Testis (tissue), 3 donors: Measurements from ENCODE around the gene PTDSS2. TPM values are rescaled to one million over a fixed set of nuclear protein-coding genes. Genes with fewer than 3 reads are reported as not detected.

Experiments used
- DNase-seq: peaks from one replicate; pipeline ENCODE4 v3.0.0-alpha.2; 2019
- H3K27ac ChIP-seq, 2 donors: fragments of 200-600 bp; sonication (generic); one replicate each; pipeline ENCODE4 v1.5.1; 2019
- H3K27me3 ChIP-seq: fragments of 200-600 bp; sonication (generic); one replicate; pipeline ENCODE4 v1.5.1; 2019
- H3K36me3 ChIP-seq: fragments of 200-600 bp; sonication (generic); one replicate; pipeline ENCODE4 v1.5.1; 2017; ENCODE audit warnings: low read depth; ENCODE audit errors: missing control alignments
- H3K4me1 ChIP-seq: fragments of 200-600 bp; sonication (generic); one replicate; pipeline ENCODE4 v1.5.1; 2019
- H3K4me3 ChIP-seq, 2 donors: fragments of 200-600 bp; sonication (generic); one replicate each; pipeline ENCODE4 v1.5.1; 2017 to 2019
- H3K9me3 ChIP-seq: fragments of 200-600 bp; sonication (generic); one replicate; pipeline ENCODE4 v1.5.1; 2017
- POLR2A ChIP-seq: fragments of 450-650 bp; IDR thresholded peaks from one replicate; pipeline ENCODE4 v1.6.1; 2017; ENCODE audit warnings: antibody characterized with exemption, mild to moderate bottlenecking, moderate library complexity
- WGBS, 2 donors: methylation state at CpG; one replicate each; pipeline ENCODE4 v1.1.5; 2018; 5-methylcytosine and 5-hydroxymethylcytosine counted together
- intact Hi-C: fragments of 100-400 bp; cut with DNase I; formaldehyde crosslinking; loops from one replicate; pipeline ENCODE4 v1.15.1; 2023; ENCODE audit warnings: low total_unique reads
- polyA plus RNA-seq: library from polyadenylated mRNA; stranded (reverse); fragments of 350-450 nt; fragmentation: Illumina TruSeq; extraction: RNeasy Lipid Tissue Mini Kit (QIAGEN cat#74804); gene quantifications from one replicate; pipeline ENCODE4 v1.2.3, GENCODE V29; 2014; ENCODE audit warnings: low read depth, low replicate concordance; ENCODE audit not compliant: insufficient read depth
- small RNA-seq, 2 donors: library from RNA; depleted of rRNA; stranded (forward); fragments of <200 nt; gene quantifications; one replicate each; pipeline ENCODE3, GENCODE V24; 2016
- total RNA-seq, 2 donors: library from RNA; depleted of rRNA; stranded (reverse); fragments of >200 nt; gene quantifications; one replicate each; pipeline ENCODE4 v1.2.3, GENCODE V29; 2016
- TF ChIP-seq, protein P1 (sequence below), 3 experiments: fragments of 450-650 bp in 2 of 3; fragments of 200-600 bp in 1 of 3; sonication (generic) in 1 of 3; IDR thresholded peaks; one replicate each; pipeline ENCODE4 v1.5.1; 2016 to 2019; ENCODE audit warnings: antibody characterized with exemption in 3 of 3, mild to moderate bottlenecking in 2 of 3, moderate library complexity in 1 of 3

The PTDSS2 gene
- total and polyA plus RNA-seq, 3 donors from 2014 or later, result 107 to 160 (median 116) TPM

DNA sequence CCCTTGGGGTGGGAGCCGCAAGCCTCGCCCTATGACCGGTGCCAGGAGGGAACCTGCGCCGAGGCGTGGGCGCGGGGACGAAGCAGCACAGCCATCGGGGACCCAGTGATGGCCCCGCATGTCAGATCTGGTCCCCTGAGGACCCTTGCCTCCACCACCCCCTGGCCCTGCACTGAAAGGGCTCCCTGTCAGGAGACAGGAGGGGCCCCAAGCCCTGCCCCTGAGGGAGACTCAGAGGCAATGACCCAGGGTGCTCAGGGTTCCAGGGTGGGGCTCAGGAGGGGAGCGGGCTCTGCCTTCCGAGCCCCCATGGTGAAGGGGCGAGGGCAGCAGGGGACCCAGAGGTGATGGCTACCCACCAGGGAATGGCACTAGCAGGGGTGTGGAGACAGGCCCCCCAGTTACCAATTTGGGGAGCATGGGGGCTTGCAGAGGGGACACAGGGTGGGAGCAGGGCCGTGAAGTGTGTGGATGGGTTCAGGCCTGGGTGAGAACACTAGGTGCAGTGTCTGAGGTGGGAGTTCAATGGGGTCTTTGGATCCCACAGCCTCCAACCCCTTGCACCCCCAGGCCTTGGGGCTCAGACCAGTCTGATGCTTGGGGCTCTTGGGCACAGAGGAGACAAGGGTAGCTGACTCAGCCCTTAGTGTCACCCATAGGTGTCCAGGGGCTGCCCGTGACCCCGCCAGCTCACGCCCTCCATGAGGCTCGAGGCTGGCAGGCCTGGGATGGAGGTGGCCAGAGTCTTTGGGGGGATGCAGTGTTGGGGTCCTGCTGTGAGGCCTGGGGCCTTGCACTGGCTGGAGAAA lies 87.7 kb downstream of the PTDSS2 start:
- H3K4me3 ChIP-seq, result peak overlapping the region; percentile 60 to 67
- peaks cover 27% of the 10 kb centered on the region for H3K4me1 ChIP-seq
- WGBS, 2 donors, result 41 to 60% methylated on average over 1 to 19 of the region's 19 CpGs
- no peaks in the 10 kb centered on the region for H3K9me3 ChIP-seq
- H3K36me3 ChIP-seq, result no peaks in the 10 kb centered on the region
- no peak overlapping the region for H3K27ac ChIP-seq
- intact Hi-C loops, result no loop called here
- DNase-seq, result no peak
- H3K27me3 ChIP-seq, result no peaks in the 10 kb centered on the region
- TF ChIP-seq, protein P1, sequence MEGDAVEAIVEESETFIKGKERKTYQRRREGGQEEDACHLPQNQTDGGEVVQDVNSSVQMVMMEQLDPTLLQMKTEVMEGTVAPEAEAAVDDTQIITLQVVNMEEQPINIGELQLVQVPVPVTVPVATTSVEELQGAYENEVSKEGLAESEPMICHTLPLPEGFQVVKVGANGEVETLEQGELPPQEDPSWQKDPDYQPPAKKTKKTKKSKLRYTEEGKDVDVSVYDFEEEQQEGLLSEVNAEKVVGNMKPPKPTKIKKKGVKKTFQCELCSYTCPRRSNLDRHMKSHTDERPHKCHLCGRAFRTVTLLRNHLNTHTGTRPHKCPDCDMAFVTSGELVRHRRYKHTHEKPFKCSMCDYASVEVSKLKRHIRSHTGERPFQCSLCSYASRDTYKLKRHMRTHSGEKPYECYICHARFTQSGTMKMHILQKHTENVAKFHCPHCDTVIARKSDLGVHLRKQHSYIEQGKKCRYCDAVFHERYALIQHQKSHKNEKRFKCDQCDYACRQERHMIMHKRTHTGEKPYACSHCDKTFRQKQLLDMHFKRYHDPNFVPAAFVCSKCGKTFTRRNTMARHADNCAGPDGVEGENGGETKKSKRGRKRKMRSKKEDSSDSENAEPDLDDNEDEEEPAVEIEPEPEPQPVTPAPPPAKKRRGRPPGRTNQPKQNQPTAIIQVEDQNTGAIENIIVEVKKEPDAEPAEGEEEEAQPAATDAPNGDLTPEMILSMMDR (IDR thresholded peaks at IDR 0.05), result no peak
- no peak for TF ChIP-seq POLR2A

DNA sequence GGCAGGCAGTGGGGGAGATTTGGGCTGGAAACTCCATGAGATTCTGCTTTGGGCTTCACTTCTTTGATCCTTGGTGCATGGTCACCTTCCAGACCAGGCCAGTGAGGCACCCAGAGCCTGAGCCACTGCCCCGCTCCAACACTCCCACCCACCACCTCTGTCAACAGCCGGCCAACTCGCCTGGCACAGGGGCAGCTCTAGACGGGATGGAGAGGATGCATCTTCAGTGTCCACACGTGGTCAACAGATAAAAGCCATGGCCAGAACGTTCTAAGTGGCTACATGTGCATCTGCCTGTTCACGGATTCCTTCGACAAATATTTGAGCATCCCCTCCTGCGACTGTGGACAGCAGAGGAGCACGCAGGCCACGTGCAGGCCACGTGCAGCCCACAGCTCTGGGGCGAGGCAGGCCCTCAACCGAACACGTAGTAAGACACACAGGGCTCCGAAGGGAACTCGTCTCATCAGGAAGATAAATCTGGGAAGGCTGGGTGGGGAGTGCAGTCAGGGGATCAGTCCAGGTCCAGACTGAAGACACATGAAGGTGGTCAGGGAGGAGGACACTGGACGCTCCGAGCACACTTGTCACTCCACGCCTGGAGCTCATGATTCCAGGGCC lies 88.5 kb downstream of the PTDSS2 start:
- intact Hi-C loops, result no loop called here
- TF ChIP-seq POLR2A, result no peak
- TF ChIP-seq, protein P1 (IDR thresholded peaks at IDR 0.05), result no peak
- 91 to 95% methylated on average over 18 to 20 of the region's 20 CpGs for WGBS, 2 donors
- H3K9me3 ChIP-seq, result no peaks in the 10 kb centered on the region
- peaks cover 27% of the 10 kb centered on the region for H3K4me1 ChIP-seq
- no peaks in the 10 kb centered on the region for H3K27me3 ChIP-seq
- H3K4me3 ChIP-seq, result no peak overlapping the region
- no peak for DNase-seq
- H3K36me3 ChIP-seq, result no peaks in the 10 kb centered on the region
- no peak overlapping the region for H3K27ac ChIP-seq

DNA sequence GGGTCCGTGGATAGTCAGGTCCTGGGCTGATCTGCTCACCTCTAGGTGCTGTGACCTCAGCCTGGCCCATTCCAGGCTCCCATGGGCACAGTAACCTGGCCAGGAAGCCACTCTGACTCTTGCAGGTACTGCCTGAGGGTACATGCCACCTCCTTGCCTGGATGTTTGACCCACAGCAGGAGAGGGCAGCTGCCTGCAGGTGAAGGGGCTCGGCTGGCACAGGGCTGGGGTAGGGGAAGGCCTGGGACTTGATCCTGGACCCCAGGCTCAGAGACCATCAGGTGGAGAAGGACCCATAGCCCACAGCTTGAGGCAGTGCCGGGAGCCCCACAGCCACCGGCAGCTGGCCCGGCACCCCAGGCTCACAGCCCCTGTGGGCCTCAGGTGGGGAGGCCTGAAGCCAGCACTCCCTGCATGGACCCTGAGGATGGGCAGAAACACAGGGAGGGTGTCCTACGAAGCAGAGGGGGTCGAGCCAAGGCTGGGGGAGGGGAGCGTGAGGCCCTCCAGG lies 89.9 kb downstream of the PTDSS2 start:
- no peaks in the 10 kb centered on the region for H3K36me3 ChIP-seq
- intact Hi-C loops, result no loop called here
- DNase-seq, result no peak
- H3K9me3 ChIP-seq, result no peaks in the 10 kb centered on the region
- TF ChIP-seq POLR2A, result no peak
- TF ChIP-seq, protein P1 (IDR thresholded peaks at IDR 0.05), result no peak
- H3K4me1 ChIP-seq, result peaks cover 17% of the 10 kb centered on the region
- H3K4me3 ChIP-seq, result no peak overlapping the region
- WGBS, 2 donors, result 94 to 96% methylated on average over 4 to 8 of the region's 8 CpGs
- H3K27me3 ChIP-seq, result no peaks in the 10 kb centered on the region
- no peak overlapping the region for H3K27ac ChIP-seq

Small RNA genes lying within 50 kb of the gene (small RNA-seq; reads per million reads assigned to genes)
- gene RN7SL838P, result 0 to 0.09 reads per million in 2 donors

Other genes starting within 250 kb of the PTDSS2 start
- 10 to 100 TPM; 43.7 to 47.5 TPM for gene BET1L, start 242.9 kb upstream of the PTDSS2 start, total RNA-seq
- gene BET1L, start 242.9 kb upstream of the PTDSS2 start, polyA plus RNA-seq, result 79.9 TPM
- gene RIC8A, start 242.6 kb upstream of the PTDSS2 start, total RNA-seq, result 100 to 1,000 TPM; 104 to 108 TPM
- gene RIC8A, start 242.6 kb upstream of the PTDSS2 start, polyA plus RNA-seq, result 132 TPM
- 10 to 100 TPM; 31.7 to 43.6 TPM for gene SIRT3, start 213.9 kb upstream of the PTDSS2 start, total RNA-seq
- gene SIRT3, start 213.9 kb upstream of the PTDSS2 start, polyA plus RNA-seq, result 57.0 TPM
- gene PSMD13, start 213.3 kb upstream of the PTDSS2 start, total RNA-seq, result 100 to 1,000 TPM; 128 to 180 TPM
- gene PSMD13, start 213.3 kb upstream of the PTDSS2 start, polyA plus RNA-seq, result 133 TPM
- 1 to 10 TPM in 1 of 2 donors, under 1 TPM in 1; 0.31 to 2.4 TPM for gene NLRP6, start 171.9 kb upstream of the PTDSS2 start, total RNA-seq
- 0.26 TPM for gene NLRP6, start 171.9 kb upstream of the PTDSS2 start, polyA plus RNA-seq
- gene PGGHG, start 161.2 kb upstream of the PTDSS2 start, total RNA-seq, result 10 to 100 TPM; 26.5 to 32.5 TPM
- gene PGGHG, start 161.2 kb upstream of the PTDSS2 start, polyA plus RNA-seq, result 8.2 TPM
- not detected for gene IFITM5, start 150.8 kb upstream of the PTDSS2 start, total RNA-seq
- gene IFITM5, start 150.8 kb upstream of the PTDSS2 start, polyA plus RNA-seq, result not detected
- gene IFITM2, start 142.5 kb upstream of the PTDSS2 start, total RNA-seq, result 100 to 1,000 TPM; 119 to 169 TPM
- 283 TPM for gene IFITM2, start 142.5 kb upstream of the PTDSS2 start, polyA plus RNA-seq
- 10 to 100 TPM; 63.1 to 93.3 TPM for gene IFITM1, start 136.2 kb upstream of the PTDSS2 start, total RNA-seq
- 146 TPM for gene IFITM1, start 136.2 kb upstream of the PTDSS2 start, polyA plus RNA-seq
- gene IFITM3, start 129.4 kb upstream of the PTDSS2 start, total RNA-seq, result 100 to 1,000 TPM; 256 to 459 TPM
- gene IFITM3, start 129.4 kb upstream of the PTDSS2 start, polyA plus RNA-seq, result 717 TPM
- 10 to 100 TPM in 1 of 2 donors, 1 to 10 TPM in 1; 7.2 to 10.1 TPM for gene B4GALNT4, start 80.8 kb upstream of the PTDSS2 start, total RNA-seq
- gene B4GALNT4, start 80.8 kb upstream of the PTDSS2 start, polyA plus RNA-seq, result 4.3 TPM
- 1 to 10 TPM; 1.6 to 3.1 TPM for gene PKP3, start 56.1 kb upstream of the PTDSS2 start, total RNA-seq
- 1.2 TPM for gene PKP3, start 56.1 kb upstream of the PTDSS2 start, polyA plus RNA-seq
- gene SIGIRR, start 35.3 kb upstream of the PTDSS2 start, total RNA-seq, result 10 to 100 TPM; 39.3 to 43.8 TPM
- gene SIGIRR, start 35.3 kb upstream of the PTDSS2 start, polyA plus RNA-seq, result 35.5 TPM
- gene ANO9, start 8.3 kb upstream of the PTDSS2 start, total RNA-seq, result 1 to 10 TPM; 1.9 to 2.9 TPM
- gene ANO9, start 8.3 kb upstream of the PTDSS2 start, polyA plus RNA-seq, result 1.6 TPM
- gene RNH1, start 57.0 kb downstream of the PTDSS2 start, total RNA-seq, result 100 to 1,000 TPM; 210 to 264 TPM
- 211 TPM for gene RNH1, start 57.0 kb downstream of the PTDSS2 start, polyA plus RNA-seq
- 10 to 100 TPM; 35.1 to 49.7 TPM for gene HRAS, start 85.3 kb downstream of the PTDSS2 start, total RNA-seq
- 31.4 TPM for gene HRAS, start 85.3 kb downstream of the PTDSS2 start, polyA plus RNA-seq
- 10 to 100 TPM; 11.6 to 22.2 TPM for gene LRRC56, start 87.2 kb downstream of the PTDSS2 start, total RNA-seq
- 23.5 TPM for gene LRRC56, start 87.2 kb downstream of the PTDSS2 start, polyA plus RNA-seq
- 10 to 100 TPM; 29.2 to 59.9 TPM for gene LMNTD2, start 110.5 kb downstream of the PTDSS2 start, total RNA-seq
- 26.1 TPM for gene LMNTD2, start 110.5 kb downstream of the PTDSS2 start, polyA plus RNA-seq
- gene RASSF7, start 110.7 kb downstream of the PTDSS2 start, total RNA-seq, result 10 to 100 TPM; 22.0 to 35.7 TPM
- gene RASSF7, start 110.7 kb downstream of the PTDSS2 start, polyA plus RNA-seq, result 13.2 TPM
- gene PHRF1, start 126.2 kb downstream of the PTDSS2 start, total RNA-seq, result 10 to 100 TPM; 62.9 to 74.4 TPM
- 30.2 TPM for gene PHRF1, start 126.2 kb downstream of the PTDSS2 start, polyA plus RNA-seq
- gene IRF7, start 165.7 kb downstream of the PTDSS2 start, total RNA-seq, result 10 to 100 TPM; 13.0 to 30.1 TPM
- 9.9 TPM for gene IRF7, start 165.7 kb downstream of the PTDSS2 start, polyA plus RNA-seq
- gene CDHR5, start 174.7 kb downstream of the PTDSS2 start, total RNA-seq, result under 1 TPM; 0.12 to 0.63 TPM
- gene CDHR5, start 174.7 kb downstream of the PTDSS2 start, polyA plus RNA-seq, result 2.3 TPM
- gene SCT, start 176.9 kb downstream of the PTDSS2 start, total RNA-seq, result 1 to 10 TPM; 3.4 to 9.3 TPM
- 1.5 TPM for gene SCT, start 176.9 kb downstream of the PTDSS2 start, polyA plus RNA-seq
- gene DRD4, start 187.0 kb downstream of the PTDSS2 start, total RNA-seq, result 1 to 10 TPM; 2.0 to 3.3 TPM
- gene DRD4, start 187.0 kb downstream of the PTDSS2 start, polyA plus RNA-seq, result 1.5 TPM
- 100 to 1,000 TPM in 1 of 2 donors, 10 to 100 TPM in 1; 82.5 to 116 TPM for gene DEAF1, start 244.9 kb downstream of the PTDSS2 start, total RNA-seq
- gene DEAF1, start 244.9 kb downstream of the PTDSS2 start, polyA plus RNA-seq, result 47.9 TPM
- gene TMEM80, start 245.5 kb downstream of the PTDSS2 start, total RNA-seq, result 10 to 100 TPM; 72.8 to 74.5 TPM
- gene TMEM80, start 245.5 kb downstream of the PTDSS2 start, polyA plus RNA-seq, result 38.9 TPM